Measurements from ENCODE around the gene UST.
"Not testable (repeated sequence)": the region's sequence is repeated elsewhere in the genome, so short reads cannot be mapped to it uniquely, and the experiment has no call there.

UST gene

DNA sequence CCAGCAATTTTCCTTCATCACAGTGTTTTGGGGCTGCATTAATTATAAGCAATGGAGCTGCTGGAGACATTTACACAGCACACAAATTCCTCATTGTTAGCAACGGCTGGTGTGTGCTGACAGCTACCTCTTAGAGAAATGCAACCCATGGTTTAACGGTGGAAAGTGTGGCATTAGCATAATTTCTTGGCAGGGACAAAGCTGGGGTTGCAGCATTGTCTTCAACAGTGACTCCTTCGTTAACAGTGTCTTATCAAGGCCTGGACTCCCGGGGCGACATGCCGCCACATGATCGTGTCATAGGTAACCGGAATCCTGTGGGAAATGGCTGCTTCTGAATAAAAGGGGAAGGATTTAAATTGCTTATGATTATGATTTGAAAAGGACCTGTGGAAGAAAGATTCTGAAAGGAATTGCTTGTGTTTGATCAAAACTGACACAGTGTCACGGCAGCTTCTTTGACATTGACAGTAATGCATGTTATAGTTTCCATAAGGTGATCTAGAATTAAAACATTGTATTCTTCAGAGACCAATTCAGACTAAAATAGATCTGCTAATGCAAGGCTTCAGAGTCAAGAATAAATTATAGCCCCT, 128.0 kb downstream of the UST start:
- DNase-seq, result no peak

DNA sequence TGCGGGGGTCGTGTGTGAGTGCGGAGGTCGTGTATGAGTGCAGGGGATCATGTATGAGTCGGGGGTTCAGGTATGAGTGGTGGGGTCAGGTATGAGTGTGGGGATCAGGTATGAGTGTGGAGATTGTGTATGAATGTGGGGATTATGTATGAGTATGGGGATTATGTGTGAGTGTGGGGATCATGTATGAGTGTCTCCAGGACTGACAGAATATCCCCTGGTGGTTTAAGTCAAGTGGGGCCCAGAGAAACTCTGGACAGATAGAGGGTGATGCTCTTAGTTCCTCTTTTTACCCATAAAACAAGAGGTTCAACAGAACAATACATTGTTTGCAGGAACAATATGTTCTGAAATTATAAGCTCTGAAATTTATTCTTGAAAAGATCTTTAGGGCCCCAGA, 131.9 kb downstream of the UST start:
- DNase-seq, result peak; percentile 41

GRCh38 chr6:148880742-148881141, 133.9 kb downstream of the UST start:
- DNase-seq, result not testable (repeated sequence)

- DNase-seq, result no peak
Measured at GRCh38 chr6:148881593-148882311, 134.9 kb downstream of the UST start.

- DNase-seq, result peak; percentile 11
Measured at GRCh38 chr6:148883270-148883669, 136.4 kb downstream of the UST start.

DNA sequence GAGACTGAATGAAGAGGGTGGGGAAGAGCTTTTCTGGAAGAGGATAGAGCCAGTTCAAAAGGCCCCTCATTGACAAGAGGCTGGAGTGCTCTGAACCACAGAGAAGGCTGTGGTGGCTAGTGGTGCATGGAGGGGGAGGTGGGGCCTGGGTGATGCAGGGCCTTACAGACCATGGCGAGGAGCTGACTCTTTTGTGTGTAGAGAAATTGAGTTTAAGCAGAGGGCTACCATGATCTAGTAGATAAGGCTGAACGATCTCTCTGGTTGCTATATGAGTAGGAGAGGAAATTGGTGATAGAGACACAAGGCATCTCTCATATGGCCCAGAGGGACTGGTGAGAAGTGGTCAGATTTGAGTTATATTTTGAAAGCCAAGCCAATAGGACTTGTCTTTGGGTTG, 137.6 kb downstream of the UST start:
- DNase-seq, result no peak

DNA sequence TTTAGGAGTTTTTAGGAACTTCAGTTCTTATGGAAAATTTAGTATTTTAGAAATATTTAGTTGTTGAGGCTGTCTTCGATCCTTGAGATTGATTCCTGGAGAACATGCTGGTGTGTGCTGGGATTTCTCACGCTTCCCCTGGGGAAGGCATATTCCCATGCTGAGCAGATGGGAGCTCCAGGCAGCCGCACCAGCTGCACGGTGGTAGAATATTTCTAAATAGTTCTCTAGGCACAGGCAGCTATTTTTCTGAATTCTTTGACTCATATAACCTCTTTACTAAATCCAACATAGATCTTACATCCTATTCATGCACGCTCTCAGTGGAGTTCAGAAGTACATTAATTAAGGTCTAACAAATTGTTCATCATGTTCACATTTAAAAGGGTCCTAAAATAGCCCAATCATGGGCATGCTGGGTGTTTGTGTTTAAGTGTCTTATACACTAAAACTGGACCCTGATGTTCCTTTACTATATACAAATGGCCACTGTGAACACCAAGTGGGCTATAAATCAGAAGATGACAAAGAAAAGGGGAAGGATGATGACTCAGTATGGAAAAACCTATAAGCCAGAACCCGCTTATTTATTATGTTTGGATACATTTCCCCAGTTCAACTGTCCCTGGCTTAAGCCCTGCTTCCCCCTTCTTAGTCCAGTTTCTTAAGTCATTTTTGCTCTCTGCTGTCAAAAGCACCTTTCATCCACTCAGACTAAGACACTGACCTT, 138.5 kb downstream of the UST start:
- peak; percentile 8 for DNase-seq

DNA sequence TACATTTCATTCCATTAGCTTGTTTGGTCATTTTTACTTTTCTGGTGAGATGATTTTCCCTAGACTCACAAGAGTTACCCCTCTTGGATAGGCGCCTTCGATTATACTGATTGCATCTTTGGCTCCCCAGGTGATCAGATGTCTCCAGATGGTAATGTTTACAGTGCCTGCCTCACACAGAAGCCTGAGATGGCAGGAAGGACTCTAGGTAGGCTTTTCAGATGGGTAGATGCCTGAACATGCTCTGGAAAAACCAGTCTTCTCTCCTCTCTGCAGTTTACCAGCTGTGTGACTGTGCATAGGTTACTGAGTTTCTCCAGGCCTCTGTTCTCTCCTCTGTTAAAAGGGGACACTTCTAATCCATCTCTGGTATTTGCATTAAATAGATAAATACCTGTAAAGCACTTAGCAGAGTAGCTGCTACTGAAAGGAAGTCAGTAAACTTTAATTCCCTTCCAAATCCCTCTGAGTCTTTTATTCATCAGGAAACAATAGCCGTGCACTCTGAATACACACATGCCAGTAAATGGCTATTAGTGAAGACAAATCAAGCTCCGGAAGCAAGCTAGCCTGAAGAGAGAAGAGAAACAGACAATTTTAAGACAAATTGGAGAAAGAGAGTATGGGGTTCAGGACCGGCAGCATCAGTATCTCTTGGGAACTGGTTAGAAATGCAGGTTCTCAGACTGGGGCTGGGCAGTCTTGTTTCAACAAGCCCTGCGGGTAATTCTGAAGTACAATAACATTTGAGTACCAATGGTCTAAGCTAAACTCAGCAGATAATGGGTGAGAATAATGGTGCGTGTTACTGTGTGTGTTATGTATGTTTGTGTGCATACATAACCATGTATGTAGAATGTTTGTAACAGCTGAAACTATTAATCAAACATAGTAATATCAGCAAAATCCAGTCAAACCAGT, 139.4 kb downstream of the UST start:
- DNase-seq, result no peak

- DNase-seq, result no peak
Measured at GRCh38 chr6:148887181-148887580, 140.4 kb downstream of the UST start.

GRCh38 chr6:148888856-148889255, 142.0 kb downstream of the UST start:
- DNase-seq, result no peak

DNA sequence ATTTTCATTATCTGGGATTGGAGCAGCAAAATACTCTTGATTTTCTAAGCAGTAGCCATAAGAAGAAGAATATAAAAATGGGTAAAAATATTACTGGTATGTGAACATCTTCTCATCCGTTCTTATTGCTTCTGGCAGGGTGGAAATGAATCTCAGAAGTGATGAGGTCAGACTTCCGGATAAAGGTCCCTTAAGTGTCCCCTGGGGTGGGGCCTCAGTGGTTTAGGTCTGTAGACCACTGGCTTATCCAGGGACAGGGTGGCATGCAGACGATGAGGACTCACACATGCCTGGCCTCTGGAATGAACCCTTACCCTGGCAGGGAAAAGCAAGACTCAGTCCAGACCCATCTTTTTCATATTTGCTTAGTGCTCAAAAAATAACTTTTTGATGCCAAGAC, 143.3 kb downstream of the UST start:
- DNase-seq, result no peak

- DNase-seq, result peak; percentile 21
Measured at GRCh38 chr6:148890652-148891404, 144.0 kb downstream of the UST start.

- DNase-seq, result no peak
Measured at GRCh38 chr6:148891405-148891783, 144.6 kb downstream of the UST start.

DNA sequence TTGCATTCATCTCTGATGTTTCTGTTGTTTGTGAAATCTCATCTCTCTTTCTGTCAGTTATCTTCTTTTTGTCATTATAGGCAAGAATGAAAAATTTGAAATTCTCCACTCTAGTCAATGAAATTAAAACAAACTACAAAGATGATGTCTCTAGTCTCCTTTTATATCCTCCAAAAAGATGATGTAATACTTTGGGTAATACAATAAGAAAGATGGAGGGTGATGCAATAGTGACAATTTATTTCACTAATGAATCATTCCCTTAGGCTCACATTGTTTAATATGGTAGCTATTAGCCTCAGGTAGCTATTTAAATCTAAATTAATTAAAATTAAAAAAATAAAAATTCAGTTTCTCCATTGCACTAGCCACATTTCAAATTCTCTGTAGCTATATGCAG, 145.4 kb downstream of the UST start:
- no peak for DNase-seq

DNA sequence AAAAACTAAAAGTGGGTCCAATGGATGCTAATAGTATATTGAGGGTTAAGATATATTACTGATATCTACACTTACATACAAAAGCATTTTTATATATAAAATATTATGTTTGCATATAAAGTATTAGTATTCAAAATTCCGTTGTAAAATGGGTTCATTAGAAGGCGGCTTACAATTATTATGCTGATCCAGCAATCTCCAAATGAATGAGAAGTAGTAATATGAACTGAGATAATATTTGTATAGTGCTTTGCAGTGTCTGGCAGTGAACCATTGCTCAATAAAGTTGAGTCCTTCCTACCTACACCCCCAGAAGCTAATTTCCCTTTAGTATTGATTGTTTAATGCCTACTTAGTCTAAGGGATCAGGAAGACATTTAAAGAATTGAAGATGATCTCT, 146.2 kb downstream of the UST start:
- no peak for DNase-seq

DNA sequence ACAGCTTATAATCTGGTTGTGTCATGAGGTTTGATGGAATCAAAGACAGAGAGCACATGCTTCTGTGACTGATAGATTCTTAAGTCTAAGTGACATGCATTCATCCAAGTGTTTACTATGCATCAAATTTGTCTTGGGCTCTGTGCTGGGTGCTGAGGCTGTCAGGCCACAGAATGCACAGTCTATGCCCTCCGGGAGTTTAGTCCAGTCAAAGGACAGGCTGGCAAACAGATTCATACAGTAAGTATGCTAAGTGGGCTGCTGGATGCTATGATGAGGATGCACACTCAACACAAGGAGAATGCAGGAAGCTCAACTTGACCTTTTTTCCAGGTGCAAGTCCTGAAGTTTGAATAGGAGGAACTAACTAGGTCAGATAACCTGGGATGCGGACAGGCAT, 146.7 kb downstream of the UST start:
- DNase-seq, result no peak

- DNase-seq, result no peak
Measured at GRCh38 chr6:148898376-148899014, 151.7 kb downstream of the UST start.

DNA sequence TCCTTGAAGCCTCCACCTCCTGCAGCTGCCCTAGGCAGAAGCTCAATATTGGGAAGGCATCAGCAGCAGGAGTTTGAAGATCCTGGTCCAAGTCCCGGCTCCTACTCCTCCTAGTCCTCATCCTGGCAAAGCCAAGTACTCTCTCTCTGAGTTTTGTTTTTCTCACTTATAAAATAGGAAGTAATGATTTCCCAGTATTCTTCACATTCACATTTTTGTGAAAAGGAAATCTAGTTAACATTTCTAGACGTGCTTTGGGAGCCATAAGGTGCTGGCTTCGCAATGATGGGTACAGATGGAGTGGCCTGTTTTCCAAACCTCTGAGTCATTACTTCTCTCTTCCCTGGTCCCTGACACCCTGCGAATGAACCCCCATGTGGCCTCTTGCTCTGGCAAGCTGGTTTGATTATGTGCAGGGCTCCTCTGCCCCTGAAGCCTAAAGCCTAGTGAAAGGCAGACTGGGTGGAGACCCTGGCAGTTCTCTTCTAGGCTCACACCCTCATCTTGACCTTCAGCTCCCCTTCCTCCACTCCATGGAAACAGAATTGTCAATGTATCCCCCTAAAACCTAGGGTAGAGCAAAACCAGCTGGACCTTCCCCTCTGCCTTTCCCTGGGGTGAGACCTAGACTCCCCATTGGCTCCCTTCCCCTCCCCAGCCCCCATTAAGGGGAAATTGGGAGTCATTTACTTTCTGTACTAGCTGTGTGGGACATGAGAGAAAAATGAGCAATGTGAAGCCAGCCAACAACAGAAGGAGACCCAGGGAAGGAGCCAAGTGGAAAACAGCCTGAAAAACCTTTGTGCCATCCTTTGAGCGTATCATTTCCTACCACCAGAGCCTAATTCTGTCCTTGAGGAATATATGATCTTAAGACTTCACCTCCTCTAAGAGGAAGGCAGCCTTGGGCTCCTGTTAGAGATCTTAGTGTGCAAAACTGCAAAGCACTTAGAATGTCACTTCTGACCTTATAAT, 158.4 kb downstream of the UST start:
- no peak for DNase-seq

GRCh38 chr6:148905901-148906300, 159.1 kb downstream of the UST start:
- no peak for DNase-seq

DNA sequence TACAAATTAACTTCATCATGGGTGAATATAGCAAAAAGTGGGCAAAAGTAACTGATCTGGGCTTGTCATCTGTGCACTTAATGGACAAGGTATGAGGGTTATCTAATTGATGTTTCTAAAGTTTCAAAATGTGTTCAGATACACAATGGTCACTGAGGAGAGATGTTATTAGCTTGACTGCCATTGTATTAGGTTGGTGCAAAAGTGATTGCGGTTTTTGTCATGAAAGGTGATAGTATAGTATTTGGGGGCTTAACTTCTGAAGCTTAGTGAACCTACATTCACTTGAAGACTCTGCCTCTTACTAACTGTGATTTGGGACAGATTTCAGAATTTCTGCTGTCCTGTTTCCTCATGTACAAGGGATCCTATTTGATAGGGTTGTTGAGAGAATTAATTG, 159.6 kb downstream of the UST start:
- DNase-seq, result no peak

GRCh38 chr6:148907573-148907972, 160.7 kb downstream of the UST start:
- no peak for DNase-seq

Data from hematopoietic multipotent progenitor cell treated with erythropoietin and hydrocortisone succinate and interleukin-3 and kit ligand, for 4 days (in vitro differentiated cells).